SJCRH30 (cell line): ENCODE data around the gene TMEM143. TPM values are rescaled to one million over a fixed set of nuclear protein-coding genes. Genes with fewer than 3 reads are reported as not detected.

ENCODE experiments used
- DNase-seq, 2 experiments: peaks; one replicate each; pipeline ENCODE4 v3.0.0-alpha.2; 2015 to 2020
- H3K27ac ChIP-seq: fragments of 250-450 bp; sonication (Bioruptor Pico); 2 replicates; pipeline ENCODE4 v1.5.1; 2020; ENCODE audit warnings: mild to moderate bottlenecking, moderate library complexity
- H3K27me3 ChIP-seq: fragments of 250-450 bp; sonication (Bioruptor Pico); 2 replicates; pipeline ENCODE4 v1.5.1; 2020; ENCODE audit warnings: mild to moderate bottlenecking, moderate library complexity
- H3K36me3 ChIP-seq: fragments of 250-450 bp; sonication (Bioruptor Pico); 2 replicates; pipeline ENCODE4 v1.5.1; 2020; ENCODE audit warnings: mild to moderate bottlenecking, moderate library complexity
- H3K4me1 ChIP-seq: fragments of 250-450 bp; sonication (Bioruptor Pico); 2 replicates; pipeline ENCODE4 v1.5.1; 2020; ENCODE audit warnings: mild to moderate bottlenecking, moderate library complexity
- H3K4me3 ChIP-seq: fragments of 250-450 bp; sonication (Bioruptor Pico); 2 replicates; pipeline ENCODE4 v1.5.1; 2020; ENCODE audit warnings: mild to moderate bottlenecking, moderate library complexity
- H3K9me3 ChIP-seq: fragments of 250-450 bp; sonication (Bioruptor Pico); replicated peaks from 2 replicates; pipeline ENCODE4 v1.5.1; 2020; ENCODE audit warnings: mild to moderate bottlenecking, moderate library complexity
- total RNA-seq: library from RNA; depleted of rRNA; stranded (reverse); fragments of >200 nt; shearing (Covaris generic); gene quantifications from 2 replicates; pipeline ENCODE4 v1.2.3, GENCODE V29; 2014; rRNA removed

TMEM143 gene
- 2.6 and 2.8 TPM in 2 replicates for total RNA-seq

GRCh38 chr19:48363810-48364597, at the start of gene TMEM143, which contains the start of gene SYNGR4:
TSS of gene TMEM143 (minus strand) at chr19:48363940. CDS start at chr19:48363920, 20 bp downstream.
TSS of gene SYNGR4 (plus strand) at chr19:48364367. CDS start at chr19:48365843, 1,476 bp downstream.
- H3K27ac ChIP-seq: peak within 1 kb of the TSS; percentile 39
- H3K4me3 ChIP-seq: peak within 1 kb of the TSS; percentile 55
- H3K27me3 ChIP-seq: no peaks in the 10 kb centered on the region
- peaks cover 5% of the 10 kb centered on the region for H3K4me1 ChIP-seq
- DNase-seq: peak; percentile 98 to 100
- no peaks in the 10 kb centered on the region for H3K36me3 ChIP-seq
- no peaks in the 10 kb centered on the region for H3K9me3 ChIP-seq

GRCh38 chr19:48405850-48406249, 42.1 kb upstream of the TMEM143 start:
- no peak for DNase-seq
- Histone ChIP-seq H3K9me3 (no peaks in the 10 kb centered on the region), H3K27me3 (no peaks in the 10 kb centered on the region), H3K36me3 (no peaks in the 10 kb centered on the region), H3K4me3 (no peak overlapping the region), H3K27ac (no peak overlapping the region), H3K4me1 (no peaks in the 10 kb centered on the region)

- H3K27me3 ChIP-seq: no peaks in the 10 kb centered on the region
- no peak overlapping the region for H3K4me3 ChIP-seq
- no peaks in the 10 kb centered on the region for H3K9me3 ChIP-seq
- no peak for DNase-seq
- H3K36me3 ChIP-seq: no peaks in the 10 kb centered on the region
- no peak overlapping the region for H3K27ac ChIP-seq
- no peaks in the 10 kb centered on the region for H3K4me1 ChIP-seq
Measured at GRCh38 chr19:48405010-48405659, 41.4 kb upstream of the TMEM143 start.

- Histone ChIP-seq H3K9me3 (no peaks in the 10 kb centered on the region), H3K27me3 (no peaks in the 10 kb centered on the region), H3K27ac (no peak overlapping the region), H3K4me3 (no peak overlapping the region), H3K4me1 (no peaks in the 10 kb centered on the region), H3K36me3 (no peaks in the 10 kb centered on the region)
- DNase-seq: peak; percentile 68 to 73
Measured at GRCh38 chr19:48403606-48404005, 39.9 kb upstream of the TMEM143 start.

GRCh38 chr19:48401287-48401686, 37.5 kb upstream of the TMEM143 start:
- no peak for DNase-seq
- no peaks in the 10 kb centered on the region for H3K36me3 ChIP-seq
- H3K27ac ChIP-seq: no peak overlapping the region
- H3K9me3 ChIP-seq: no peaks in the 10 kb centered on the region
- H3K4me3 ChIP-seq: no peak overlapping the region
- H3K27me3 ChIP-seq: peaks cover 11% of the 10 kb centered on the region
- peaks cover 9% of the 10 kb centered on the region; the same call in 1 of the 2 replicates for H3K4me1 ChIP-seq

- Histone ChIP-seq H3K4me1 (peaks cover 11% of the 10 kb centered on the region; the same call in 1 of the 2 replicates), H3K9me3 (no peaks in the 10 kb centered on the region), H3K36me3 (no peaks in the 10 kb centered on the region), H3K27ac (peak overlapping the region; percentile 50), H3K27me3 (peaks cover 19% of the 10 kb centered on the region), H3K4me3 (peak overlapping the region; percentile 52)
- peak; percentile 80 to 82 for DNase-seq
Measured at GRCh38 chr19:48400018-48400742, 36.4 kb upstream of the TMEM143 start.

GRCh38 chr19:48398375-48399235, 34.9 kb upstream of the TMEM143 start:
- H3K36me3 ChIP-seq: no peaks in the 10 kb centered on the region
- no peaks in the 10 kb centered on the region for H3K9me3 ChIP-seq
- no peak overlapping the region for H3K4me3 ChIP-seq
- H3K4me1 ChIP-seq: peaks cover 13% of the 10 kb centered on the region; the same call in 1 of the 2 replicates
- no peak for DNase-seq
- no peak overlapping the region for H3K27ac ChIP-seq
- H3K27me3 ChIP-seq: peaks cover 31% of the 10 kb centered on the region

GRCh38 chr19:48398102-48398374, 34.3 kb upstream of the TMEM143 start:
- Histone ChIP-seq H3K27me3 (peaks cover 37% of the 10 kb centered on the region), H3K4me3 (no peak overlapping the region), H3K4me1 (peaks cover 13% of the 10 kb centered on the region; the same call in 1 of the 2 replicates), H3K36me3 (no peaks in the 10 kb centered on the region), H3K27ac (no peak overlapping the region), H3K9me3 (no peaks in the 10 kb centered on the region)
- no peak for DNase-seq

- H3K36me3 ChIP-seq: no peaks in the 10 kb centered on the region
- H3K4me1 ChIP-seq: peaks cover 13% of the 10 kb centered on the region; the same call in 1 of the 2 replicates
- no peak overlapping the region for H3K4me3 ChIP-seq
- no peaks in the 10 kb centered on the region for H3K9me3 ChIP-seq
- peaks cover 43% of the 10 kb centered on the region for H3K27me3 ChIP-seq
- DNase-seq: no peak
- H3K27ac ChIP-seq: no peak overlapping the region
Measured at GRCh38 chr19:48397263-48398101, 33.7 kb upstream of the TMEM143 start.

GRCh38 chr19:48396824-48397176, 33.1 kb upstream of the TMEM143 start:
- no peak for DNase-seq
- Histone ChIP-seq H3K36me3 (no peaks in the 10 kb centered on the region), H3K4me1 (peaks cover 13% of the 10 kb centered on the region; the same call in 1 of the 2 replicates), H3K9me3 (no peaks in the 10 kb centered on the region), H3K27ac (no peak overlapping the region), H3K27me3 (peaks cover 43% of the 10 kb centered on the region), H3K4me3 (no peak overlapping the region)

- DNase-seq: peak; percentile 46 to 52
- Histone ChIP-seq H3K9me3 (no peaks in the 10 kb centered on the region), H3K36me3 (no peaks in the 10 kb centered on the region), H3K27me3 (peaks cover 43% of the 10 kb centered on the region), H3K27ac (no peak overlapping the region), H3K4me3 (no peak overlapping the region), H3K4me1 (peaks cover 13% of the 10 kb centered on the region; the same call in 1 of the 2 replicates)
Measured at GRCh38 chr19:48396016-48396823, 32.5 kb upstream of the TMEM143 start.

- no peak overlapping the region for H3K27ac ChIP-seq
- DNase-seq: no peak
- no peak overlapping the region for H3K4me3 ChIP-seq
- H3K27me3 ChIP-seq: peaks cover 43% of the 10 kb centered on the region
- H3K36me3 ChIP-seq: no peaks in the 10 kb centered on the region
- H3K4me1 ChIP-seq: peaks cover 13% of the 10 kb centered on the region; the same call in 1 of the 2 replicates
- H3K9me3 ChIP-seq: no peaks in the 10 kb centered on the region
Measured at GRCh38 chr19:48395499-48395898, 31.8 kb upstream of the TMEM143 start.

- no peak overlapping the region for H3K27ac ChIP-seq
- H3K9me3 ChIP-seq: no peaks in the 10 kb centered on the region
- no peak for DNase-seq
- no peaks in the 10 kb centered on the region for H3K36me3 ChIP-seq
- no peak overlapping the region for H3K4me3 ChIP-seq
- H3K27me3 ChIP-seq: peaks cover 43% of the 10 kb centered on the region
- H3K4me1 ChIP-seq: peaks cover 13% of the 10 kb centered on the region; the same call in 1 of the 2 replicates
Measured at GRCh38 chr19:48395170-48395455, 31.4 kb upstream of the TMEM143 start.
